NCI-H82 (cell line): ENCODE measurements around the gene RPRML.

Experiments
- DNase-seq: peaks from one replicate; lab custom pipeline; 2025; lab: John Stamatoyannopoulos, UW

Gene RPRML

DNA sequence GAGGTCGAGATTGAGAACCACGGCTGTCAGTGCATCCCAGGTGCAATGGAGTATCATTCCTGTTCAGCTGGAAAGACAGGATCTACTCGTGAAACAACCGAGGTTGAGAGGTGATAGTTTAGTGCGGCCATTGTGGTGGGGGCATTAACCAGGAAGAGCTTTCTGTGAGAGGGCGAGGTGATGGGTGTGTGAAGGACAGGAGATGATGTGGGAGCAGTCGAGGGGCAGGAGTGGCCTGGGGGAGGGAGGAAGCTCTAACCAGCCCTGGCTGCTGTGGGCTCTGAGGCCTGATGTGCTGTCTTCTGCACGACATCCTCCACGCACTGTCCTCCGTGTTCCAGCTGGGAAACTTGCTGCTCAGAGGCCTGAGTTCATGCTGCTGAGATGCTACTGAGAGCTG is 34.1 kb downstream of the RPRML start:
- no peak for DNase-seq

GRCh38 chr17:46943501-46944393 is 35.3 kb downstream of the RPRML start:
- DNase-seq: peak; percentile 24

GRCh38 chr17:46943218-46943500 is 35.9 kb downstream of the RPRML start:
- DNase-seq: no peak

DNA sequence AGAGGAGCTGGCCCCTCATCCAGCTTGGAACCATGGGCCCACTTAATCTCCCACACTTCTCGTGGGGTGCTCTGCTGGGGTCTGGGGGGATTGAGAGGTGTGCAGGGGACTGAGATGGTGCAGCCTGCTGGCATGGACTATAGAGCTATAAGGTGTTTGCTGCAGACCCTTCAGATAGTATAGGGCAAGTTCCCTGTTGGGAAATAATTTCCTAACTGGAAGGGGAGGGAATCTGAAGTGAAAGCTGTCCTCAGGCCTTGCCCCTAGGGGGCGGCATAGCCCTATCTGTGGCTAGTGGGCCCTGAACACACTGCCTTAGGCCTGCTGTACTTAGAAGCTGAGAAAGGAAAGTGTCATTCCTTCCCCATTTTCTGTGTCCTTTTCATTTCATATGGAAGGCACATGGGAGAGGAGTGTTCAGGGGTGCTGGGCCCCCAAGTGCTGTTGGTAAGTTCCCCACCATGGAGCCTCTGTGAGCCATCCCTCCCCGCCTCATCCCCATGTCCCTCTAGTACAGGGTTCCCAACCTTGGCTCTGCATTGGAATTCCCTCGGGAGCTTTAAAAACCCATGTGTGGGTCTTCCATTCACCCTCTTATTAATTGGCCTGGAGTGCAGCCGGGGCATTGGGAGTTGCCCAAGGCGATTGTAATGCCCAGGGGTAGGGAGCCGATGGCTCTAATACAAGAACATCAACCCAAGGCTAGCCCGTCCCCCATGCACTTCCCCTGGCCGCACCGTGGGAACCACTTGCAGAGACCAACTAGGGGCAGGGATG is 36.4 kb downstream of the RPRML start:
- peak; percentile 88 for DNase-seq

DNA sequence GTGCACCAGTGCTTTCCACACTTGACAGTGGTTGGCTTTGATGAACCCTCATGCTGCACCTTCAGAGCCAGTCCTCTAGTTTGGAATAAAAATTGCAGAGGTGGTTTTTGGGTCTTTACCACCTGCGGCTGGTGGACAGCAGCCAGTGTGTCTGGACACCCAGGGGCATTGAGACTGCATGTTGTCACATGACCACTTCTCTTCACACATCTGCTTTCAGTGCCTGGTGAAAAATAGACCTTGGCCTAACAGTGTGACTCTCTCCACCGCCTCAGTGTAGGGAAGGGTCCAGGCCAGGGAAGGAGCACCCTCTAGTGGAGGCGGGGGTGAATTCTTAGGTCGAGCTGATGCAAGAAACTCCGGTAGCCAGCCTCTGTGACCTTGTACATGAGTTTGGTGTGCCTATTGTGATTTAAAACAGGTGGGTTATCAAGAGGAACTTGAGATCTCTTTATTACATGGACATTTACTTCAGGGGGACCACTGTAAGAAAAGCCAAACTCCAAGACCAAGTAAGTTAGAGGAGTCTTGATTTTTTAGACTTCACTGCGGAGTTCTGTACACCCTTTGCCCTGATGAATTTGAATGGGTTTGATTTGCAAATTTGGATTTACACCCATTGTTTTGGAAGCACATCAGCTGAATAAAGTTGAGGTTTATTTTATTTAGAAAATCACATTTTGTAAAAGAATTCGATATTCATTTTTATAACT is 38.2 kb downstream of the RPRML start:
- peak; percentile 85 for DNase-seq

- no peak for DNase-seq
Measured at GRCh38 chr17:46935658-46936266, 43.3 kb downstream of the RPRML start.

DNA sequence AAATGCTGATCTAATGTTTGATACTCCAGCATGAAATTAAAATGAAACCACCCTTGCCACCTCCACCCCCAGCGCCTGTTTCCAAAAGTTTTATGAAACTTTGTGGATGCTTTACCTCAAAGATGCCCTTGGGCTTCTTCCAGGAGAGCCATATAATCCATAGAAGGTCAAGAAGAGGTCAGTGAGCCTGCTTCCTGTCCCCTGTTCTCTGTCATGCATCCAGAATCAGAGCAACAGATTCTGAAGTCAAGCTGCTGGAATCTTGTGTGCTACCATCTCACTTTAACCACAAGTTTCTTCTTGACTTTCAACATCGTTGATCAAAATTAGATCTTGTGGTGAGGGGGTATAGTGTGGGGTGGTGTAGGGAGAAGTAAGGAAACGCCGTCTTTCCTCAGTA is 47.5 kb downstream of the RPRML start:
- DNase-seq: no peak

GRCh38 chr17:46930051-46930450 is 49.0 kb downstream of the RPRML start:
- no peak for DNase-seq

GRCh38 chr17:46929413-46929812 is 49.6 kb downstream of the RPRML start:
- DNase-seq: no peak

DNA sequence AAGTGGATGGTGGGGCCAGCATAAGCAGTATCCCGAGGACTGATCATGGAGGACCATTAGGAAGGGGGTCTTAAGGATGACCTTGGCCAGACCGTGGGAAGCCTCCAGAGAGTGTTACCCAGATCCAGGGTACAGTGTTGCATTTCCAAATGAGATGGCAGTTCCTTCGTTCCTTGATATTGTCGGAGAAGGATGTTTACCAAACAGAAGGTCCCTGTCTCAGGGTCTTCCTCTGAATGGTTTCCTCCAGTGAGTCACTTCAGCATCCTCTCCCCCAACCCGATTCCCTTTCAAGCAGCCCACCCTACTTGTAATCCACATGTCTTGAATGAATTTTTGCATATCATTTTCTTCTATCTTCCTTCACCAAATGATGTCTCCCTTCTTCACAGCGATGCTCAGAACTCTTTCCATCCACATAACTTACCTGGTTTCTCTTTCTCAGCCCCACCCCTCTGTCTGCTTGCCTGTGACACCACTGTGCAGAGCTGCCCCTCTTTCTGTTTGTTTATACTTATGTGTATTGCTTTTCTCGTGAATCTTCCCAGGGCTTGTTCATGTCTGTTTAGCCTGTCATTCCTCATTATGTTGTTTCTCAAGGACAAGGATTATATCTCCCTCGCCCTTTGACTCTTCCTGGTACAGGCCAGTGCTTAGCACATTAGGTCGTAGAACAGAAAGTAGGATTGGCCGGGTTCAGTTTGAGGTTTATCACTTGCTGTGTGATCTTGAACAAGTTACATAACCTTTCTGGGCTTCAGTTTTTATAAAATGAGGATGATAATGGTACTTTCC is 50.4 kb downstream of the RPRML start:
- DNase-seq: no peak
